Colonic mucosa (tissue), 4 donors: ENCODE results near the gene MAPKAPK3. TPM values are rescaled to one million over a fixed set of nuclear protein-coding genes. Genes with fewer than 3 reads are reported as not detected.
"Not testable (repeated sequence)": the region's sequence is repeated elsewhere in the genome, so short reads cannot be mapped to it uniquely, and the experiment has no call there.

Experiments used
- DNase-seq: peaks from one replicate; pipeline ENCODE4 v3.0.0-alpha.2; 2020
- H3K27ac ChIP-seq: fragments of 200-600 bp; one replicate; pipeline ENCODE4 v1.8.0; 2021
- H3K27me3 ChIP-seq: fragments of 200-600 bp; one replicate; pipeline ENCODE4 v1.8.0; 2021
- H3K36me3 ChIP-seq: fragments of 200-600 bp; one replicate; pipeline ENCODE4 v1.8.0; 2021
- H3K4me1 ChIP-seq: fragments of 200-600 bp; one replicate; pipeline ENCODE4 v1.8.0; 2021; ENCODE audit warnings: mild to moderate bottlenecking
- H3K4me3 ChIP-seq: fragments of 200-600 bp; one replicate; pipeline ENCODE4 v1.8.0; 2021
- H3K9ac ChIP-seq, 2 donors: one replicate each; pipeline ENCODE4 v1.7.0; 2013; ENCODE audit warnings: control low read depth in 2 of 2, low read depth in 2 of 2, low read length in 2 of 2
- H3K9me3 ChIP-seq: fragments of 200-600 bp; one replicate; pipeline ENCODE4 v1.8.0; 2021
- intact Hi-C: fragments of 100-400 bp; cut with DNase I; formaldehyde crosslinking; loops from one replicate; pipeline ENCODE4 v1.14.1; 2022
- total RNA-seq, 2 donors: library from RNA; stranded (reverse); fragmentation: NEBNext Ultra II Directional in 1 of 2; extraction: Animal tissue kit (Norgen Biotek cat#: 25700) in 1 of 2; gene quantifications; one replicate each; pipeline ENCODE4 v1.2.1, GENCODE V29; 2021
- TF ChIP-seq, protein P1 (sequence below): fragments of 200-600 bp; IDR thresholded peaks from one replicate; pipeline ENCODE4 v1.8.0; 2022; ENCODE audit warnings: antibody characterized with exemption, mild to moderate bottlenecking
- donor health status: healthy.
- donor health status: DM: no; HTN: no; CAD: no.
- donor health status: DM: no; HTN: no; CAD: no.

MAPKAPK3 gene
- total RNA-seq, 2 donors from 2014 or later: 27.3 to 45.1 TPM

DNA sequence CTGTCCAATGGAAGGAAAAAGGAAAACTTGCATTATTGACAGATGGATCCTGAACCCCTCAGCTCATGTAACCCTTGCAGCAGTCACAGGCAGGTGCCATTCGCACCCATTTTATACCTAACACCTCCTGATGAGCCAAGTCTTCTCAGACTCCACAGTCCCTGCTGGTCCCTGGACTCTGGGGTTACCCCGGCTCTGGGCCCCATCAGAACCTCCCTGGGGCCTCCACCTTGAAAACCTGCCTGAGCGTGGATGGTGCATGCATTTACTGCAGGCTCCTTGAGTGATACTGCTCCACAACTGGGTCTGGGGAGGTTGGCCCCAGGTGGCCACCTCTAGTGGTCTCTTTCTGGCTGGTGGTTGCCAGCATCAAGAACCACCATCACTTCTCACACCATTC, 41.9 kb downstream of the MAPKAPK3 start:
- no peaks in the 10 kb centered on the region for H3K27me3 ChIP-seq
- no peaks in the 10 kb centered on the region for H3K9me3 ChIP-seq
- no peaks in the 10 kb centered on the region for H3K36me3 ChIP-seq
- DNase-seq: no peak
- H3K4me3 ChIP-seq: no peak overlapping the region
- TF ChIP-seq, protein P1, sequence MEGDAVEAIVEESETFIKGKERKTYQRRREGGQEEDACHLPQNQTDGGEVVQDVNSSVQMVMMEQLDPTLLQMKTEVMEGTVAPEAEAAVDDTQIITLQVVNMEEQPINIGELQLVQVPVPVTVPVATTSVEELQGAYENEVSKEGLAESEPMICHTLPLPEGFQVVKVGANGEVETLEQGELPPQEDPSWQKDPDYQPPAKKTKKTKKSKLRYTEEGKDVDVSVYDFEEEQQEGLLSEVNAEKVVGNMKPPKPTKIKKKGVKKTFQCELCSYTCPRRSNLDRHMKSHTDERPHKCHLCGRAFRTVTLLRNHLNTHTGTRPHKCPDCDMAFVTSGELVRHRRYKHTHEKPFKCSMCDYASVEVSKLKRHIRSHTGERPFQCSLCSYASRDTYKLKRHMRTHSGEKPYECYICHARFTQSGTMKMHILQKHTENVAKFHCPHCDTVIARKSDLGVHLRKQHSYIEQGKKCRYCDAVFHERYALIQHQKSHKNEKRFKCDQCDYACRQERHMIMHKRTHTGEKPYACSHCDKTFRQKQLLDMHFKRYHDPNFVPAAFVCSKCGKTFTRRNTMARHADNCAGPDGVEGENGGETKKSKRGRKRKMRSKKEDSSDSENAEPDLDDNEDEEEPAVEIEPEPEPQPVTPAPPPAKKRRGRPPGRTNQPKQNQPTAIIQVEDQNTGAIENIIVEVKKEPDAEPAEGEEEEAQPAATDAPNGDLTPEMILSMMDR: no peak
- H3K4me1 ChIP-seq: no peaks in the 10 kb centered on the region
- intact Hi-C loops: no loop called here
- H3K9ac ChIP-seq: no peak overlapping the region
- H3K27ac ChIP-seq: no peak overlapping the region

DNA sequence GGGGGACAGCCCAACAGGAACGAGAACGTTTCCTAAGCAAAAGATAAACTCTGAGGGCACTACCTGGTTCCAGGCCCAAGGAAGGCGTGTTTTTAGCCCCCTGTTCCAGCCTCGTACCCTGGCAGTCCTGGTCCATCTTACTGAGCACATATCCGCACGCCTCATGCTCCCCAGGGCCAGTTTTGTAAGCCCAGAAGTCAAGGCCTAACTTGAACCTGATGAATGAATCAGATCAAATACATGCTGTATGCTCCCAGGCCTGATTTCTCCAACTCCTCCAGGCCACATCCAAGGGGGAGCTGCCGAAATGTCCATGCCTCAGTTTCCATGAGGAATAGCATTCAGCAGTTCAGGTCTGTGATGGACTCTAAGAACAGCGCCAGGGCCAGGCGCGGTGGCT, 43.4 kb downstream of the MAPKAPK3 start:
- no peak overlapping the region for H3K4me3 ChIP-seq
- no peak overlapping the region for H3K9ac ChIP-seq
- DNase-seq: no peak
- H3K9me3 ChIP-seq: no peaks in the 10 kb centered on the region
- TF ChIP-seq, protein P1: no peak
- no peaks in the 10 kb centered on the region for H3K27me3 ChIP-seq
- H3K36me3 ChIP-seq: no peaks in the 10 kb centered on the region
- H3K4me1 ChIP-seq: no peaks in the 10 kb centered on the region
- intact Hi-C loops: no loop called here
- no peak overlapping the region for H3K27ac ChIP-seq

DNA sequence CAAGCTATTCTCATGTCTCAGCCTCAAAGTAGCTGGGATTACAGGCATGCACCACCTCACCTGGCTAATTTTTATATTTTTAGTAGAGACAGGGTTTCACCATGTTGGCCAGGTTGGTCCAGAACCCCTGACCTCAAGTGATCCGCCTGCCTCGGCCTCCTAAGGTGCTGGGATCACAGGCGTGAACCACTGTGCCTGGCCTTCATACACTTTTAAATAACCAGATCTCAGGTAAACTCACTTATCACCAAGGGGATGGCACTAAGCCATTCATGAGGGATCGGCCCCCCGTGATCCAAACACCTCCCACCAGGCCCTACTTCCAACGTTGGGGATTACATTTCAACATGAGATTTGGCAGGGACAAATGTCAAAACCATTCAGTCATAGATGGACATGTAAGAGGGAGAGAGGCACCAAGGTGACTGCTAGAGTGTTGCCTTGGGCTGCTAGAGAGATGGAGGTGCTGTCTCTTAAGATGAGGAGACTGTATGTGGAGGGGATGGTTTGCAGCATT, 44.4 kb downstream of the MAPKAPK3 start:
- Histone ChIP-seq H3K27me3 (no peaks in the 10 kb centered on the region), H3K27ac (no peak overlapping the region), H3K4me1 (no peaks in the 10 kb centered on the region), H3K36me3 (no peaks in the 10 kb centered on the region), H3K9me3 (no peaks in the 10 kb centered on the region), H3K4me3 (no peak overlapping the region), H3K9ac (no peak overlapping the region)
- no peak for DNase-seq
- intact Hi-C loops: no loop called here
- TF ChIP-seq, protein P1: no peak

DNA sequence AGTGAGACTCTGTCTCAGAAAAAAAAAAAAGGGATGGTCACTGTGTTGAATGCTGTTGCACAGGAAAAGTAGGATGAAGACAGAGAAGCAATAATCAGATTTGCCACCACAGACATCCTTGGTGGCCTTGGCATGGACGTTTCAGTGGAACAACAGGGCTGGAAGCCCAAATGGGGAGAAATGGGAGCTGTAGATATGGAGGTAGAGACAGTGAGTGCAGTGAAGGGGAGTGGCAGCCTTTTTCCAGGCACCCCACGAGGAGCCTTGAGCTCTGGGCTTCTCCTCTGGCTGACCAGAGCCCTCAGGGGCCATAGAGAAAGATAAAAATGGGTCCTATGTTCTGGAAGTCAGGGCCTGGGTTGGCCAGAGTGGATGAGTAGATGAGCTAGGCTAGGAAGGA, 45.5 kb downstream of the MAPKAPK3 start:
- Histone ChIP-seq H3K36me3 (no peaks in the 10 kb centered on the region), H3K9ac (no peak overlapping the region), H3K4me3 (no peak overlapping the region), H3K27me3 (no peaks in the 10 kb centered on the region), H3K27ac (no peak overlapping the region), H3K4me1 (no peaks in the 10 kb centered on the region), H3K9me3 (no peaks in the 10 kb centered on the region)
- intact Hi-C loops: no loop called here
- DNase-seq: no peak
- TF ChIP-seq, protein P1: no peak

DNA sequence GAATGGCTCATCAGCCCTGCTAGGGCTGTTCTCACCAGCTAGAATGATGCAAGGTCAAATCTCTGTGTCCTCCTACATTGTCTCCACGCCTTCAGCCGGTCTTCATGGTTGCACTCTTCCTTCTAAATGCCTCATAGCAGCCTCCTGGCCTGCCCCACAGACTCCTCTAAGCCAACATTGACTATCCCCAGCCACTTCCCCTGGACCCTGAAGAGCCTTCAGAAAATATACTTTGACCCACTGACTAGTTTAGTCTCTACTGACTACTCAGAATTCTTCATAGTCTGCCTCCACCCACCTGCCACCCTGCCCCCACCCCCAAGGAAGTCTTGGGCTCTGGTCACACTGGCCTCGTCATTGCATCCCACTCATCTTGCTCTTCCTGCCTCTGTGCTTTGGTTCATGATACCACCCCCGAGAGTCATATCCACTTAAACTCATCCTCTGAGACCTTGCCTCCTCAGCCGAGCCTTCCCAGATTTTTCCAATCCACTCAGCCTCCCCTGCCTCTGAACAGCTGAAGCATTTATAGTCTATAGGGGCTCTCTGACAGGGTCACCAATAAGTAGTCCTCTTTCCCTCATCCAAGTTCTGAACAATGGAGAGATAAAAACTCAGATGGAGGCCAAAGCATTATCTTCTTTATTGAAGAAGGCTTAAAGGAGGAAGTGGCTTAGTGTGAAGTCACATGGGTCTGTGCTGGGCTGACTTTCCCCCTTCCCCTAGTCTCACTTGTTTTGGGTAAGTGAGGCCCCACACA, 48.3 kb downstream of the MAPKAPK3 start:
- TF ChIP-seq, protein P1: no peak
- Histone ChIP-seq H3K4me1 (no peaks in the 10 kb centered on the region), H3K36me3 (no peaks in the 10 kb centered on the region), H3K27me3 (no peaks in the 10 kb centered on the region), H3K9ac (no peak overlapping the region), H3K4me3 (no peak overlapping the region), H3K9me3 (no peaks in the 10 kb centered on the region), H3K27ac (no peak overlapping the region)
- DNase-seq: no peak
- intact Hi-C loops: no loop called here

DNA sequence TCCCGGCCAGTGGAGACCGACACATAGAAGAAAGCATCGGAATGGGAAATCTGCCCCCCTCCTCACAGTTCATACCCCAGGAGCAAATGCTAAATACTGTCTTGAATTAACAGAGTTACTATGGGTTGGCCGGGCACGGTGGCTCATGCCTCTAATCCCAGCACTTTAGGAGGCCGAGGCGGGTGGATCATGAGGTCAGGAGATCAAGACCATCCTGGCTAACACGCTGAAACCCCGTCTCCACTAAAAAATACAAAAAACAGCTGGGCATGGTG, 48.8 kb downstream of the MAPKAPK3 start:
- H3K9ac ChIP-seq, H3K36me3 ChIP-seq, intact Hi-C loops, H3K4me3 ChIP-seq, DNase-seq, H3K27ac ChIP-seq, H3K4me1 ChIP-seq, H3K9me3 ChIP-seq, H3K27me3 ChIP-seq: not testable (repeated sequence)
